HepG2 (cell line): ENCODE data around the gene NCOR2. TPM values are rescaled to one million over a fixed set of nuclear protein-coding genes. Genes with fewer than 3 reads are reported as not detected.

Experiments
- ATAC-seq: fragments of 200-7000 bp; cut with Tn5 transposase; 3 replicates; pipeline ENCODE4 v1.9.1; 2020; ENCODE audit warnings: mild to moderate bottlenecking, moderate library complexity
- BruUV-seq: library from RNA; stranded (reverse); fragments of 400-500 nt; replicated peaks from 2 replicates; lab custom pipeline; 2021; lab: Mats Ljungman, UMichigan
- CTCF ChIA-PET: fragments of 300-600 bp; formaldehyde crosslinking; extraction: SDS; loops from one replicate; lab custom pipeline; 2021; ENCODE audit warnings: low total read pairs, inconsistent platforms, low intra/inter-chr PET ratio; lab: Yijun Ruan, JAX
- POLR2A ChIA-PET: fragments of 350-600 bp; sonication (Branson Sonifier 250); formaldehyde crosslinking; loops from one replicate; lab custom pipeline; 2020; ENCODE audit warnings: antibody characterized with exemption, inconsistent platforms; lab: Yijun Ruan, JAX
- DNase-seq: peaks from one replicate; pipeline ENCODE4 v3.0.0-alpha.2; 2015; ENCODE audit warnings: low spot score
- FAIRE-seq: peaks from 3 replicates; lab custom pipeline; 2011; peaks lifted over from hg19 to GRCh38; lab: Jason Lieb, UNC
- H2AFZ ChIP-seq: one replicate; pipeline ENCODE4 v1.6.1; 2011; ENCODE audit warnings: low read length, inconsistent platforms
- H3K27ac ChIP-seq: fragments of 300-600 bp; 3 replicates; pipeline ENCODE4 v1.8.0; 2011; ENCODE audit warnings: mixed run types, mild to moderate bottlenecking, mixed read lengths, low read length, inconsistent platforms; ENCODE audit not compliant: insufficient read depth; ENCODE audit errors: extremely low read length
- H3K27me3 ChIP-seq, 2 experiments: fragments of 200-600 bp in 1 of 2; 2 replicates in 1 of 2; 3 replicates in 1 of 2; pipeline versions ENCODE4 v1.6.0 to v1.8.0; 2011; ENCODE audit warnings: low read length in 2 of 2, mild to moderate bottlenecking in 2 of 2, moderate library complexity in 2 of 2, inconsistent platforms in 1 of 2; ENCODE audit not compliant: insufficient read depth in 2 of 2, control insufficient read depth in 1 of 2
- H3K36me3 ChIP-seq, 2 experiments: fragments of 200-600 bp in 1 of 2; replicated peaks in 1 of 2; 2 replicates in 1 of 2; 3 replicates in 1 of 2; pipeline versions ENCODE4 v1.5.1 to v1.8.0; 2011; ENCODE audit warnings: low read length in 2 of 2, inconsistent platforms in 1 of 2; ENCODE audit not compliant: insufficient read depth in 2 of 2, control insufficient read depth in 1 of 2
- H3K4me1 ChIP-seq: 2 replicates; pipeline ENCODE4 v1.5.1; 2012; ENCODE audit warnings: low read length, inconsistent platforms; ENCODE audit not compliant: insufficient read depth
- H3K4me2 ChIP-seq: 2 replicates; pipeline ENCODE4 v1.6.0; 2011; ENCODE audit warnings: low read depth, low read length, inconsistent platforms
- H3K4me3 ChIP-seq, 3 experiments: fragments of 200-600 bp in 1 of 3; sonication (generic), shearing (Covaris generic) in 1 of 3; replicated peaks in 1 of 3; 2 replicates each; pipeline ENCODE4 v1.5.1; 2011 to 2016; ENCODE audit warnings: low read length in 3 of 3, inconsistent platforms in 2 of 3, low read depth in 2 of 3, mild to moderate bottlenecking in 2 of 3, control low read depth in 1 of 3, mixed read lengths in 1 of 3; ENCODE audit not compliant: insufficient read depth in 1 of 3
- H3K79me2 ChIP-seq: one replicate; pipeline ENCODE4 v1.6.1; 2011; ENCODE audit warnings: low read length, inconsistent platforms; ENCODE audit not compliant: insufficient read depth
- H3K9ac ChIP-seq: 2 replicates; pipeline ENCODE4 v1.6.0; 2011; ENCODE audit warnings: mild to moderate bottlenecking, low read depth, low read length, inconsistent platforms; ENCODE audit not compliant: insufficient read depth
- H3K9me3 ChIP-seq: 2 replicates; pipeline ENCODE4 v1.5.1; 2012; ENCODE audit warnings: mild to moderate bottlenecking, low read length
- H4K20me1 ChIP-seq: 2 replicates; pipeline ENCODE4 v1.6.0; 2011; ENCODE audit warnings: inconsistent platforms, mild to moderate bottlenecking, low read length, moderate library complexity; ENCODE audit not compliant: insufficient read depth
- IKZF4 ChIP-seq: sonication (generic); formaldehyde crosslinking; IDR thresholded peaks from 2 replicates; pipeline ENCODE4 v1.5.1; 2020; ENCODE audit warnings: borderline replicate concordance, mild to moderate bottlenecking, low read depth, missing genetic modification reagents; ENCODE audit errors: not compliant biosample characterization
- ISL2 ChIP-seq: sonication (generic); formaldehyde crosslinking; IDR thresholded peaks from 2 replicates; pipeline ENCODE4 v1.5.0; 2020; ENCODE audit warnings: missing genetic modification reagents
- LRRFIP1 ChIP-seq: sonication (generic); formaldehyde crosslinking; conservative IDR thresholded peaks from 2 replicates; pipeline ENCODE4 v1.4.0; 2020; ENCODE audit warnings: missing genetic modification reagents
- MTA3 ChIP-seq: sonication (generic); formaldehyde crosslinking; IDR thresholded peaks from 2 replicates; pipeline ENCODE4 v1.4.0; 2020; ENCODE audit warnings: missing genetic modification reagents
- SMAD3 ChIP-seq: sonication (generic); formaldehyde crosslinking; IDR thresholded peaks from 2 replicates; pipeline ENCODE4 v1.4.0; 2020; ENCODE audit warnings: missing genetic modification reagents
- TCF7 ChIP-seq: sonication (generic); IDR thresholded peaks from 2 replicates; pipeline ENCODE4 v1.6.1; 2016; ENCODE audit warnings: antibody characterized with exemption, low read depth
- ZFP90 ChIP-seq: sonication (generic); formaldehyde crosslinking; IDR thresholded peaks from 2 replicates; pipeline ENCODE4 v1.8.0; 2022; ENCODE audit warnings: missing genetic modification reagents, mild to moderate bottlenecking, inconsistent platforms, borderline replicate concordance
- ZMYM3 ChIP-seq: sonication (generic); formaldehyde crosslinking; IDR thresholded peaks from 2 replicates; pipeline ENCODE4 v1.5.1; 2020; ENCODE audit warnings: mild to moderate bottlenecking, missing genetic modification reagents
- ZNF143 ChIP-seq: sonication (generic); formaldehyde crosslinking; IDR thresholded peaks from 2 replicates; pipeline ENCODE4 v1.4.0; 2020; ENCODE audit warnings: missing genetic modification reagents
- ZNF232 ChIP-seq: sonication (generic); formaldehyde crosslinking; IDR thresholded peaks from 2 replicates; pipeline ENCODE4 v1.4.0; 2020; ENCODE audit warnings: missing genetic modification reagents, borderline replicate concordance
- ZNF235 ChIP-seq: sonication (generic); formaldehyde crosslinking; IDR thresholded peaks from 2 replicates; pipeline ENCODE4 v1.8.1; 2023; ENCODE audit warnings: mild to moderate bottlenecking, missing genetic modification reagents, borderline replicate concordance
- ZNF766 ChIP-seq: sonication (generic); formaldehyde crosslinking; IDR thresholded peaks from 2 replicates; pipeline ENCODE4 v1.5.0; 2020; ENCODE audit warnings: missing genetic modification reagents, borderline replicate concordance
- ZSCAN31 ChIP-seq: sonication (generic); formaldehyde crosslinking; IDR thresholded peaks from 2 replicates; pipeline ENCODE4 v1.5.0; 2020; ENCODE audit warnings: low read depth, mild to moderate bottlenecking, missing genetic modification reagents
- WGBS: methylation state at CpG from one replicate; pipeline ENCODE4 v1.1.6; 2017; ENCODE audit warnings: low lambda C conversion rate; 5-methylcytosine and 5-hydroxymethylcytosine counted together
- in situ Hi-C: cut with HindIII; loops from 2 replicates; pipeline ENCODE4 v1.10.0; 2017; ENCODE audit warnings: low pct_unique_long_range_greater_than_20kb; ENCODE audit not compliant: extremely low pct_ligation_motif_present
- intact Hi-C: fragments of 100-400 bp; cut with micrococcal nuclease; formaldehyde crosslinking; loops from one replicate; pipeline ENCODE4 v1.10.0; 2022; ENCODE audit not compliant: unreplicated experiment
- polyA plus RNA-seq, 8 experiments: library from polyadenylated mRNA; depleted of rRNA in 3 of 8; stranded (reverse) in 7 of 8; unstranded in 1 of 8; fragments of >200 nt; fragmentation: Illumina TruSeq in 4 of 8; extraction: Trizol in 4 of 8; gene quantifications; 2 replicates each; pipeline versions ENCODE4 v1.2.1 to v1.2.3, GENCODE V29; 2011 to 2016; ENCODE audit warnings: low read depth in 4 of 8, missing spikeins in 1 of 8, mixed read lengths in 1 of 8; ENCODE audit not compliant: insufficient read depth in 1 of 8
- total RNA-seq, 5 experiments: library from RNA; depleted of rRNA; stranded (reverse); fragments of >200 nt; fragmentation: Illumina TruSeq; extraction: Trizol; gene quantifications; 2 replicates each; pipeline ENCODE4 v1.2.3, GENCODE V29; 2016; ENCODE audit warnings: low read depth in 1 of 5

The NCOR2 gene
- total and polyA plus RNA-seq, 2 of the 13 experiments (the other 11 are each of a cell fraction or from before 2014, with no cell fraction given): 4.5 to 5.7 TPM

- ATAC-seq (no peak), DNase-seq (no peak), FAIRE-seq (no peak)
- Histone ChIP-seq H3K79me2 (peaks cover 40% of the 10 kb centered on the region), H3K4me3 (no peak overlapping the region), H3K36me3 (peaks cover 0 to 1% of the 10 kb centered on the region in 2 experiments; a peak in 3 of 5 replicates), H3K9me3 (no peaks in the 10 kb centered on the region), H4K20me1 (peaks cover 16% of the 10 kb centered on the region), H2AFZ (no peak overlapping the region), H3K9ac (no peak overlapping the region), H3K4me2 (no peak overlapping the region), H3K27ac (no peak overlapping the region), H3K27me3 (no peaks in the 10 kb centered on the region), H3K4me1 (peaks cover 10% of the 10 kb centered on the region; the same call in 1 of the 2 replicates)
- intact Hi-C loops: no loop called here
- over 99% methylated on average over 6 of the region's 11 CpGs for WGBS
- ChIA-PET CTCF (no interaction called here), POLR2A (no interaction called here)
- in situ Hi-C loops: no loop called here
- no TSS peak for BruUV-seq
- TF ChIP-seq ZSCAN31 (no peak), ZMYM3 (CRISPR knock-in tag) (no peak), IKZF4 (CRISPR knock-in tag) (no peak), ZNF232 (CRISPR knock-in tag) (no peak), LRRFIP1 (CRISPR knock-in tag) (no peak), ZNF143 (no peak), SMAD3 (CRISPR knock-in tag) (no peak), ZFP90 (CRISPR knock-in tag) (no peak), ZNF766 (CRISPR knock-in tag) (no peak), TCF7 (no peak), MTA3 (no peak), ZNF235 (CRISPR knock-in tag) (no peak), ISL2 (CRISPR knock-in tag) (no peak)
Measured at GRCh38 chr12:124550123-124551089, 17.0 kb downstream of the NCOR2 start.
